Right cardiac atrium (tissue), 5 donors: ENCODE data around the gene TSKU. TPM values are rescaled to one million over a fixed set of nuclear protein-coding genes. Genes with fewer than 3 reads are reported as not detected.
"Not testable (repeated sequence)": the region's sequence is repeated elsewhere in the genome, so short reads cannot be mapped to it uniquely, and the experiment has no call there.

ENCODE experiments used
- ATAC-seq, 2 donors: fragments of 200-7000 bp; cut with Tn5 transposase; one replicate each; pipeline versions ENCODE4 v1.8.0 to v1.9.1; 2020; ENCODE audit warnings: moderate library complexity in 2 of 2, mild to moderate bottlenecking in 1 of 2
- DNase-seq, 3 donors: peaks; one replicate each; pipeline ENCODE4 v3.0.0-alpha.2; 2020
- H3K27ac ChIP-seq: one replicate; pipeline ENCODE4 v1.5.1; 2013; ENCODE audit warnings: mild to moderate bottlenecking, low read length, control low read depth, moderate library complexity
- H3K27me3 ChIP-seq: one replicate; pipeline ENCODE4 v1.6.1; 2013; ENCODE audit not compliant: control insufficient read depth, insufficient read depth
- H3K4me1 ChIP-seq: one replicate; pipeline ENCODE4 v1.6.1; 2013; ENCODE audit warnings: low read length; ENCODE audit not compliant: control insufficient read depth, insufficient read depth
- H3K4me3 ChIP-seq: one replicate; pipeline ENCODE4 v1.5.1; 2013; ENCODE audit warnings: low read length, control low read depth
- H3K9me3 ChIP-seq: one replicate; pipeline ENCODE4 v1.6.1; 2013; ENCODE audit warnings: low read length; ENCODE audit not compliant: control insufficient read depth
- WGBS: extraction: QIAGEN DNeasy Blood & Tissue Kit; methylation state at CpG from one replicate; pipeline ENCODE4 v1.1.7; 2013; 5-methylcytosine and 5-hydroxymethylcytosine counted together
- intact Hi-C, 4 donors: fragments of 100-400 bp; cut with DNase I; formaldehyde crosslinking; loops; one replicate each; pipeline versions ENCODE4 v1.11.0 to v1.14.0; 2022 to 2023
- polyA plus RNA-seq: library from polyadenylated mRNA; stranded (reverse); fragments of 200-250 nt; gene quantifications from one replicate; pipeline ENCODE4 v1.2.3, GENCODE V29; 2013
- total RNA-seq, 4 donors: library from RNA; stranded (reverse); fragmentation: NEBNext Ultra II Directional; extraction: Animal tissue kit (Norgen Biotek cat#: 25700); gene quantifications; one replicate each; pipeline ENCODE4 v1.2.1, GENCODE V29; 2021
- donor health status: healthy with polysubstance abuse.
- donor health status: DM: no; HTN: yes; CAD: no.
- donor health status: DM: no; HTN: no; CAD: no.
- donor health status: DM: no; HTN: yes; CAD: no; lungs with severe emphysema.
- donor health status: DM: yes; HTN: yes; CAD: no.

TSKU gene
- total and polyA plus RNA-seq, 5 donors: 10.6 to 26.8 (median 14.1) TPM

GRCh38 chr11:76822406-76822805 lies 39.2 kb downstream of the TSKU start:
- Histone ChIP-seq H3K9me3 (no peaks in the 10 kb centered on the region), H3K27ac (no peak overlapping the region), H3K4me3 (no peak overlapping the region), H3K27me3 (no peaks in the 10 kb centered on the region), H3K4me1 (peaks cover 3% of the 10 kb centered on the region)
- WGBS: 89% methylated on average over 1 of the region's 1 CpG
- intact Hi-C loops: no loop called here
- ATAC-seq: no peak
- DNase-seq: no peak

DNA sequence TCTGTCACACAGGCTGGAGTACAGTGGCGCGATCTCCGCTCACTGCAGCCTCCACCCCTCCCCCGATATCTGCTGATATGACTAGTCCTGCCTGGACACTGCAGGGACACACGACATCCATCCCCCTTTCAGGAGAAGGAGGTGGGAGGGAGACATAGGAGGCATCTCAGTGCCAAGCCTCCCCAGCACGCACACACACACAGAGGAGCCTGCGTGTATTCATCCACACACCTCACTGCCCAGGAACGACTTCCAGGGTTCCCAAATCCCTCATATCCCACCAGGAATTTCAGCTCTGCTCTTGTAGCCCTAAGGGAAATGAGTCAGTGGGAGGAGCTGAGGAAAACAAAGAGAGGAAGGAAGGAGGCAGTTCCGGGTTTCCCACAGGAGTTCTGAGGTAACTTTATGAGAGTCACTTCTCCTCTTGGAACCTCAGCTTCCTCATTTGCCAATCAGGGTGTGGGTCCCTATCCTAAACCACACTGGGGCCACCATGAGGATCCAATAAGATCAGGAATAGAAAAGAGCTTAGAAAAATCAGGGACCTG lies 40.4 kb downstream of the TSKU start:
- peak in 2 of 3 donors; percentile 43 to 65 for DNase-seq

DNA sequence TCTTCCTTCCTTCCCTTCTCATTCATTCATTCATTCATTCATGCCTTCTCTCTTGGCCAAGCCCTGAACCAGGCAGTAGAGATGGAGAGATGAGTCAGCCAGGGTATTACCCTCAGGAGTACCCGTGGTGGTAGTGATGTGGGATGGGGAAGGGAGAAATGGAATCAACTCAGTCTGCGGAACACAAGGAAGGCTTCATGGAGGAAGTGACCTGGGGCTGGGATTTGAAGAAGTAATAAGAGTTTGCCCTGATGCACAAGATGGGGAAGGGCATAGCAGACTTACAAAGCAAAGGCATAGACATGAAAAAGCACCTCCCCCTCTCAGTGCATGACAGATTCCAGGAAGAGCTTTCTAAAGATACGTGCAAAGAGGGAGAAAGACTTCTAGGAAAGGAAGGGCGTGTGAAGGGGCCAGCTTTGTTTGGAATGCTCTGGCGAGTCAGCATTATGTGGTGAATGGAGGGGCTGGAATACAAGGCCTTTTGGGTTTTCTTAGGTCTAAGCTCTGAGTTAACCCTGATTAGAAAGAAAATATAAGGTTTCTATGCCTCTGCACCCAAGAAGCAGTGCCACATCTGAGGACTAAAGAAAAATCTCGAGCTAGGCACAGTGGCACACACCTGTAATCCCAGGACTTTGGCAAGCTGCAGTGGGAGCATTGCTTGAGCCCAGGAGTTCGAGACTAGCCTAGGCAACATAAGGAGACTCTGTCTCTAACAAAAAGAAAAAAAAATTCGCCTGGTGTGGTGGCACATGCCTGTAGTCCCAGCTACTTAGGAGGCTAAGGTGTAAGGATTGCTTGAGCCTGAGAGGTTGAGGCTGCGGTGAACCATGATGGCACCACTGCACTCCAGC lies 41.2 kb downstream of the TSKU start:
- H3K4me3 ChIP-seq: no peak overlapping the region
- ATAC-seq: peak; percentile 82 to 90

More for the DNA sequence above, 40.4 kb downstream of the TSKU start:
- H3K27ac ChIP-seq: peak overlapping the region; percentile 100
- peaks cover 3% of the 10 kb centered on the region for H3K4me1 ChIP-seq
- intact Hi-C loops: no loop called here
- ATAC-seq: peak; percentile 88 to 97
- no peaks in the 10 kb centered on the region for H3K9me3 ChIP-seq
- H3K27me3 ChIP-seq: no peaks in the 10 kb centered on the region
- no peak overlapping the region for H3K4me3 ChIP-seq
- 38% methylated on average over 9 of the region's 9 CpGs for WGBS

GRCh38 chr11:76824980-76825725 lies 42.0 kb downstream of the TSKU start:
- peaks cover 3% of the 10 kb centered on the region for H3K4me1 ChIP-seq
- 83% methylated on average over 5 of the region's 5 CpGs for WGBS
- H3K27ac ChIP-seq: peak overlapping the region; percentile 100
- H3K27me3 ChIP-seq: no peaks in the 10 kb centered on the region
- no peak overlapping the region for H3K4me3 ChIP-seq
- no peak for DNase-seq
- H3K9me3 ChIP-seq: no peaks in the 10 kb centered on the region
- no peak for ATAC-seq
- intact Hi-C loops: no loop called here

More for the DNA sequence above, 41.2 kb downstream of the TSKU start:
- 68% methylated on average over 9 of the region's 9 CpGs for WGBS
- DNase-seq: peak in 1 of 3 donors; percentile 59
- H3K27me3 ChIP-seq: no peaks in the 10 kb centered on the region
- intact Hi-C loops: no loop called here
- peaks cover 3% of the 10 kb centered on the region for H3K4me1 ChIP-seq
- H3K9me3 ChIP-seq: no peaks in the 10 kb centered on the region
- H3K27ac ChIP-seq: peak overlapping the region; percentile 100

GRCh38 chr11:76825726-76826396 lies 42.7 kb downstream of the TSKU start:
- Histone ChIP-seq H3K27ac (peak overlapping the region; percentile 100), H3K4me1 (peaks cover 3% of the 10 kb centered on the region), H3K9me3 (no peaks in the 10 kb centered on the region), H3K4me3 (no peak overlapping the region), H3K27me3 (no peaks in the 10 kb centered on the region)
- DNase-seq: no peak
- WGBS: 83% methylated on average over 1 of the region's 1 CpG
- no peak for ATAC-seq
- intact Hi-C loops: no loop called here

DNA sequence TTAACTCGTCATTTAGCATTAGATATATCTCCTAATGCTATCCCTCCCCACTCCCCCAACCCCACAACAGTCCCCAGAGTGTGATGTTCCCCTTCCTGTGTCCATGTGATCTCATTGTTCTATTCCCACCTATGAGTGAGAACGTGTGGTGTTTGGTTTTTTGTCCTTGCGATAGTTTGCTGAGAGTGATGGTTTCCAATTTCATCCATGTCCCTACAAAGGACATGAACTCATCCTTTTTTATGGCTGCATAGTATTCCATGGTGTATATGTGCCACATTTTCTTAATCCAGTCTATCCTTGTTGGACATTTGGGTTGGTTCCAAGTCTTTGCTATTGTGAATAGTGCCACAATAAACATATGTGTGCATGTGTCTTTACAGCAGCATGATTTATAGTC lies 43.4 kb downstream of the TSKU start:
- not testable (repeated sequence) for H3K4me3 ChIP-seq

GRCh38 chr11:76827005-76827404 lies 43.8 kb downstream of the TSKU start:
- H3K27me3 ChIP-seq, H3K4me1 ChIP-seq, intact Hi-C loops, H3K4me3 ChIP-seq, H3K27ac ChIP-seq, H3K9me3 ChIP-seq, ATAC-seq, DNase-seq: not testable (repeated sequence)

More for the DNA sequence above, 43.4 kb downstream of the TSKU start:
- H3K4me1 ChIP-seq, ATAC-seq, intact Hi-C loops, H3K27me3 ChIP-seq, DNase-seq, H3K27ac ChIP-seq, H3K9me3 ChIP-seq: not testable (repeated sequence)
- 79% methylated on average over 3 of the region's 3 CpGs for WGBS

DNA sequence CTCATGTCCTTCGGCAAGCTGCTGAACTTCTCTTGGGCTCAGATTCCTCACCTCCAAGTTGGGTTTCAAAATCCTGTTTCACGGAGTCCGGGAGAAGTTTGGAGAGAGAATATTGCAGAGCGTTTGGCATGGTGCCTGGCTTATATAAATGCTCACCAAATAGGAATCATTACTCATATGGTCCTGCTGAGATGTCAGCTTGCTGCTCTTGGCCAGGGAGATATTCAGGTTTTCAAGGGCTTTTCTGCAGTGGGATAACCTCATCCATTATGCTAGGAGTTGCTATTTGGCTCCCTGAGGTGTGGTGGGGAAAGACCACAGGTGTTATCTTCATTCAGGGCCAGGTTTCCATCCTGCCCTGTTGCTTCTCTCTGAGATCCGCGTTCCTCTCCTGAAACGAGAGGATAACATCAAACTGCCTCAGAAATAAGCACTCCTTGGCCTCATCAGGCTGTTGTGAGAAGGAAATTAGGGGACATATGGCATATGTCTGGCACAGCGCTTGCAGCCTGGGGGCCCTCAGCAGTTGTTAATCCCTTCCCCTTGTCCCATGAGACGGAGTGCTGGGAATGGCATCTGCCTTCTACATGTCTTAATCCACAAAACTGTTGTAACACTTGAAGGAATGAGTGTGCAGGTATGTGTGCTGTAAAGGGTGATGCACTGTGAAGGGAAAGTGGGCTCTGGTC lies 47.6 kb downstream of the TSKU start:
- no peak overlapping the region for H3K27ac ChIP-seq
- H3K4me1 ChIP-seq: no peaks in the 10 kb centered on the region
- no peak for ATAC-seq
- H3K27me3 ChIP-seq: no peaks in the 10 kb centered on the region
- 69% methylated on average over 9 of the region's 9 CpGs for WGBS
- no peak overlapping the region for H3K4me3 ChIP-seq
- H3K9me3 ChIP-seq: no peaks in the 10 kb centered on the region
- DNase-seq: peak in 1 of 3 donors; percentile 26
- intact Hi-C loops: no loop called here

GRCh38 chr11:76831686-76832310 lies 48.6 kb downstream of the TSKU start:
- no peaks in the 10 kb centered on the region for H3K9me3 ChIP-seq
- 96% methylated on average over 4 of the region's 4 CpGs for WGBS
- peaks cover 3% of the 10 kb centered on the region for H3K4me1 ChIP-seq
- H3K4me3 ChIP-seq: no peak overlapping the region
- no peaks in the 10 kb centered on the region for H3K27me3 ChIP-seq
- no peak overlapping the region for H3K27ac ChIP-seq
- intact Hi-C loops: no loop called here
- no peak for DNase-seq
- no peak for ATAC-seq

DNA sequence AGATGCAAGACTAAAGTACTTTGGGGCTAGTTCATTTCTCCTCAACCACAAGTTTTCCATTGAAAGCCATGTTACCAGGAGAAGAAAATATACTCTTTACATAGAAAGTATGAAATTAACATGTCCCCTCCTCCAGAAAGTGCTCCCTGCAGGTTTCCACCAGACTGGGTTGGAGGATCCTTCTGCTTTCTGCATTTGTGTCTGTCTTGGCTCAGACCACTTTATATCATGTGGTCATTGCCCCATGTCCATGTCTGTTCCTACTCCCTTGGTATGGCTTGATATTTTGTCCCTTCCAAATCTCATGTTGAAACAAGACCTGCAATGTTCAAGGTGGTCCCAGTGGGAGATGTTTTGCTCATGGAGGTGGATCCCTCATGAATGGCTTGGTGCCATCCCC lies 49.2 kb downstream of the TSKU start:
- H3K27ac ChIP-seq: no peak overlapping the region

More for the DNA sequence above, 49.2 kb downstream of the TSKU start:
- no peak overlapping the region for H3K4me3 ChIP-seq
- no peaks in the 10 kb centered on the region for H3K27me3 ChIP-seq
- DNase-seq (no peak), ATAC-seq (no peak)
- intact Hi-C loops: no loop called here
- peaks cover 6% of the 10 kb centered on the region for H3K4me1 ChIP-seq
- no peaks in the 10 kb centered on the region for H3K9me3 ChIP-seq
